SU-DHL-6 (cell line): ENCODE results near the gene ALAS1.

Experiments
- H2AFZ ChIP-seq: fragments of 200-600 bp; sonication (generic); 2 replicates; pipeline ENCODE4 v1.6.1; 2014; ENCODE audit warnings: low read depth, mild to moderate bottlenecking, moderate library complexity, mixed read lengths, antibody characterized with exemption, low read length; ENCODE audit not compliant: severe bottlenecking
- H3F3A ChIP-seq: fragments of 200-600 bp; shearing (Covaris generic); 2 replicates; pipeline ENCODE4 v1.6.0; 2016; ENCODE audit warnings: antibody characterized with exemption, mild to moderate bottlenecking; ENCODE audit not compliant: insufficient read depth
- H3K27ac ChIP-seq: fragments of 200-600 bp; sonication (generic); 2 replicates; pipeline ENCODE4 v1.5.1; 2016; ENCODE audit warnings: low read depth, mild to moderate bottlenecking, low read length, moderate library complexity, mixed read lengths
- H3K27me3 ChIP-seq: fragments of 200-600 bp; sonication (generic), shearing (Covaris generic); 2 replicates; pipeline ENCODE4 v1.6.0; 2014; ENCODE audit warnings: mild to moderate bottlenecking, low read length
- H3K36me3 ChIP-seq: fragments of 200-600 bp; sonication (generic); 2 replicates; pipeline ENCODE4 v1.6.1; 2014; ENCODE audit warnings: mild to moderate bottlenecking, low read length, mixed read lengths
- H3K4me2 ChIP-seq: fragments of 300-600, 200-600 bp; shearing (Covaris generic), sonication (generic); 2 replicates; pipeline ENCODE4 v1.6.0; 2014; ENCODE audit warnings: low read length, low read depth, mild to moderate bottlenecking; ENCODE audit not compliant: poor library complexity, severe bottlenecking
- H3K4me3 ChIP-seq: fragments of 200-600 bp; sonication (generic); 2 replicates; pipeline ENCODE4 v1.5.1; 2014; ENCODE audit warnings: antibody characterized with exemption, low read length, mild to moderate bottlenecking, mixed read lengths; ENCODE audit not compliant: insufficient read depth, poor library complexity, severe bottlenecking
- H3K79me2 ChIP-seq: fragments of 200-600 bp; sonication (generic); 2 replicates; pipeline ENCODE4 v1.6.1; 2014; ENCODE audit warnings: mild to moderate bottlenecking, low read length, moderate library complexity; ENCODE audit not compliant: insufficient read depth
- H3K9ac ChIP-seq: fragments of 200-600 bp; sonication (generic); 2 replicates; pipeline ENCODE4 v1.7.0; 2014; ENCODE audit warnings: mild to moderate bottlenecking, low read length
- H3K9me2 ChIP-seq: fragments of 200-600 bp; sonication (generic); replicated peaks from 2 replicates; pipeline ENCODE4 v1.6.1; 2014; ENCODE audit warnings: low read length; ENCODE audit not compliant: insufficient read depth
- H3K9me3 ChIP-seq: fragments of 200-600 bp; sonication (generic); 2 replicates; pipeline ENCODE4 v1.6.1; 2014; ENCODE audit warnings: low read length, mixed read lengths; ENCODE audit not compliant: insufficient read depth
- H4K20me1 ChIP-seq: fragments of 200-600 bp; sonication (generic); 2 replicates; pipeline ENCODE4 v1.6.1; 2014; ENCODE audit warnings: low read depth, mild to moderate bottlenecking, antibody characterized with exemption, low read length, moderate library complexity, mixed read lengths
- EZH2phosphoT487 ChIP-seq: fragments of 200-600 bp; sonication (generic), shearing (Covaris generic); conservative IDR thresholded peaks from 2 replicates; pipeline ENCODE4 v1.6.1; 2018; ENCODE audit warnings: mild to moderate bottlenecking, antibody characterized with exemption, low read length, moderate library complexity, mixed read lengths
- TF ChIP-seq, protein P1 (sequence below): fragments of 200-600 bp; sonication (generic); IDR thresholded peaks from one replicate; pipeline ENCODE4 v1.5.1; 2017; ENCODE audit warnings: antibody characterized with exemption, mild to moderate bottlenecking, low read length, moderate library complexity; ENCODE audit not compliant: insufficient read depth, poor library complexity, severe bottlenecking

The ALAS1 gene

DNA sequence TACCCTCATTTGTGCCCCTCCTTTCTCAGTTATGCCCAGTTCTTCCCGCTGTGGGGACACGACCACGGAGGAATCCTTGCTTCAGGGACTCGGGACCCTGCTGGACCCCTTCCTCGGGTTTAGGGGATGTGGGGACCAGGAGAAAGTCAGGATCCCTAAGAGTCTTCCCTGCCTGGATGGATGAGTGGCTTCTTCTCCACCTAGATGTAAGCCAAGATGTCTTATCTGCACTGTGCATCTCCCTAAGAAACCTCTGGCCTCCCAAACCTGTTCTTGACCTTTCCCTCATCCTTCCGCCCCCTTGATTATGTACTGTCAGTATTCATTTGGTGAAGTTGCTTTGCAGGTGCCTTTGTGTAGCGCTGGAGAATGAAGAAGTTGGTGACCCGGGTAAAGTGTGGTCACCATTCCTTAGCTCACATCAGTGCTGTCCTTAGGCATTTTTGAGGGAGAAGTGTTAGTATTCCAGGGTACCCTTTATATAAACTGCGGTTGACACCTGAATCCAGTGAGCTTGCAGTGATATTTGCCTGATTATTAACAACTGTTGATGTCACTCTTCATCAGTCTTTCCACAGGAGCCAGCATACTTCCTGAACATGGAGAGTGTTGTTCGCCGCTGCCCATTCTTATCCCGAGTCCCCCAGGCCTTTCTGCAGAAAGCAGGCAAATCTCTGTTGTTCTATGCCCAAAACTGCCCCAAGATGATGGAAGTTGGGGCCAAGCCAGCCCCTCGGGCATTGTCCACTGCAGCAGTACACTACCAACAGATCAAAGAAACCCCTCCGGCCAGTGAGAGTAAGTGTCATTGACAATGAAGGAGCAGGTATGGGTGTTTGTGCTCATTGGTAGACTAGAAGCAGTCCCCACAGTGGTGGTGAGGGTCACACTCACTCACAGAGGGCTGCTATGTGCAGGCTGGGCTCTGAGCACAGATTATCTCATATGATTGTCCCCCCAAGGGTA is 966 bp downstream of the ALAS1 start:
- Histone ChIP-seq H2AFZ (peak overlapping the region; percentile 94), H3K4me3 (peak overlapping the region; percentile 93), H3K36me3 (peaks cover 4% of the 10 kb centered on the region; the same call in 1 of the 2 replicates), H3K27me3 (no peaks in the 10 kb centered on the region), H3K9me2 (no peaks in the 10 kb centered on the region), H3K79me2 (peaks cover 14% of the 10 kb centered on the region), H3K27ac (peak overlapping the region; percentile 38; the same call in 1 of the 2 replicates), H3K9ac (peak overlapping the region; percentile 95), H3F3A (no peaks in the 10 kb centered on the region), H3K4me2 (peak overlapping the region; percentile 94), H3K9me3 (no peaks in the 10 kb centered on the region), H4K20me1 (no peaks in the 10 kb centered on the region)
- TF ChIP-seq EZH2phosphoT487 = no peak
- TF ChIP-seq, protein P1, sequence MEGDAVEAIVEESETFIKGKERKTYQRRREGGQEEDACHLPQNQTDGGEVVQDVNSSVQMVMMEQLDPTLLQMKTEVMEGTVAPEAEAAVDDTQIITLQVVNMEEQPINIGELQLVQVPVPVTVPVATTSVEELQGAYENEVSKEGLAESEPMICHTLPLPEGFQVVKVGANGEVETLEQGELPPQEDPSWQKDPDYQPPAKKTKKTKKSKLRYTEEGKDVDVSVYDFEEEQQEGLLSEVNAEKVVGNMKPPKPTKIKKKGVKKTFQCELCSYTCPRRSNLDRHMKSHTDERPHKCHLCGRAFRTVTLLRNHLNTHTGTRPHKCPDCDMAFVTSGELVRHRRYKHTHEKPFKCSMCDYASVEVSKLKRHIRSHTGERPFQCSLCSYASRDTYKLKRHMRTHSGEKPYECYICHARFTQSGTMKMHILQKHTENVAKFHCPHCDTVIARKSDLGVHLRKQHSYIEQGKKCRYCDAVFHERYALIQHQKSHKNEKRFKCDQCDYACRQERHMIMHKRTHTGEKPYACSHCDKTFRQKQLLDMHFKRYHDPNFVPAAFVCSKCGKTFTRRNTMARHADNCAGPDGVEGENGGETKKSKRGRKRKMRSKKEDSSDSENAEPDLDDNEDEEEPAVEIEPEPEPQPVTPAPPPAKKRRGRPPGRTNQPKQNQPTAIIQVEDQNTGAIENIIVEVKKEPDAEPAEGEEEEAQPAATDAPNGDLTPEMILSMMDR = no peak

DNA sequence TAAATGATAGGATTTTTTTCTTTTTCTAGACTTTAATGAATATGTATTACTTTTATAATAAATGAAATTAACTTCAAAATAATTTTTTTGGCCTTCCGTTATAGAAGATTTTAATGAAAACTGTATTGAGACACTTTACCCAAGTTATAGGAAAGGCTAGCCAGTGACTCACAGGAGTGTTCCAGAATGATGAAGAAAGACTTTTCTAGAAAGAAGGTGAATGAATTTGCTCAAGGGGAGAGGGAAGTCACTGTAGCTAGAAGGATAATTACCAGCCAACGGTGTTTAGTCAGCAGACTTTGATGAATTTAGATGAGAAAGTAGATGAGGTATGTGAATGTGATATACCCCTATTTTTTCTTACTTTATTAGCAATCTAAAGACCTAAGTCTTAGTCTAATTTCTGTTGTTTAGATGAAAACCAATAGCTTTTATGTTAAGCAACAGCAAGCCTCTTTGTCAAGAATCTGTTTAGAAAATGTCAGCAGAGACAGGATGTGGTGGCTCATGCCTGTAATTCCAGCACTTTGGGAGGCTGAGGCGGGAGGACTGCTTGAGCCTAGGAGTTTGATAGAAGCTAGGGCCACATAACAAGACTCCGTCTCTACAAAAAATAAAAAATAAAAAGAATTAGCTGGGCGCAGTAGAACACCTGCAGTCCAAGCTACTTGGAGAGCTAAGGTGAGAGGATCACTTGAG is 3.2 kb downstream of the ALAS1 start:
- H3K27me3 ChIP-seq = no peaks in the 10 kb centered on the region
- H3K4me3 ChIP-seq = no peak overlapping the region
- H2AFZ ChIP-seq = no peak overlapping the region
- no peaks in the 10 kb centered on the region for H3F3A ChIP-seq
- no peaks in the 10 kb centered on the region for H4K20me1 ChIP-seq
- no peaks in the 10 kb centered on the region for H3K9me3 ChIP-seq
- no peaks in the 10 kb centered on the region for H3K9me2 ChIP-seq
- H3K4me2 ChIP-seq = no peak overlapping the region
- no peak for TF ChIP-seq EZH2phosphoT487
- TF ChIP-seq, protein P1 = no peak
- H3K36me3 ChIP-seq = peaks cover 22% of the 10 kb centered on the region
- H3K27ac ChIP-seq = no peak overlapping the region
- no peak overlapping the region for H3K9ac ChIP-seq
- peaks cover 14% of the 10 kb centered on the region for H3K79me2 ChIP-seq

DNA sequence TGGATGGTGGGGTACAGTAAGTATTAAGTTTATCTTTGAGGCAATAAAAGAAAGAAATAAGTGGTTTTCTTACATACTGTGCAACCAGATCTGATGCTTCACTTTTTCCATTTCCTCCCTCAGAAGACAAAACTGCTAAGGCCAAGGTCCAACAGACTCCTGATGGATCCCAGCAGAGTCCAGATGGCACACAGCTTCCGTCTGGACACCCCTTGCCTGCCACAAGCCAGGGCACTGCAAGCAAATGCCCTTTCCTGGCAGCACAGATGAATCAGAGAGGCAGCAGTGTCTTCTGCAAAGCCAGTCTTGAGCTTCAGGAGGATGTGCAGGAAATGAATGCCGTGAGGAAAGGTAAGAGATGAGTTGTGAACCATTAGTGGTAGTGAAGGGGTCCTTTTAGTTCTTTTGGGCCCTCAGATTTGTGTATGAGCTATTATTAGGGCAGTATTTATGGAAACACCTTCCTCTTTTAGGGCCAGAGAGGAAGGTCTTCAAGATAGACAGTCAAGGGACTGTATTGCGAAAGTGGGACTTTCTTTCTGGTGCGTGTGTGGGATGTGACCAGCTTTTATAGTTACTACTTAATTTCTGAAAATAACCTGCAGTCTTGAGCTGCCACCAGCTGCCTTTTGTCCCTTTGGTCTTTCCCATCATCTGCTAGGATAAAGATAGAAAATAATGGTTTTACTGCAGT is 4.6 kb downstream of the ALAS1 start:
- no peaks in the 10 kb centered on the region for H3F3A ChIP-seq
- no peaks in the 10 kb centered on the region for H3K9me3 ChIP-seq
- TF ChIP-seq, protein P1 = no peak
- no peak for TF ChIP-seq EZH2phosphoT487
- no peak overlapping the region for H3K27ac ChIP-seq
- peaks cover 14% of the 10 kb centered on the region for H3K79me2 ChIP-seq
- H3K9ac ChIP-seq = no peak overlapping the region
- H3K4me2 ChIP-seq = no peak overlapping the region
- no peaks in the 10 kb centered on the region for H3K9me2 ChIP-seq
- peaks cover 28% of the 10 kb centered on the region for H3K36me3 ChIP-seq
- H3K27me3 ChIP-seq = no peaks in the 10 kb centered on the region
- H4K20me1 ChIP-seq = no peaks in the 10 kb centered on the region
- no peak overlapping the region for H3K4me3 ChIP-seq
- H2AFZ ChIP-seq = no peak overlapping the region
